Endothelial cell of umbilical vein (primary cell): ENCODE data around the gene TMEM108. TPM values are rescaled to one million over a fixed set of nuclear protein-coding genes. Genes with fewer than 3 reads are reported as not detected.

Source experiments
- BruUV-seq: library from RNA; stranded (reverse); fragments of 400-500 nt; replicated peaks from 2 replicates; lab custom pipeline; 2021; lab: Mats Ljungman, UMichigan
- CTCF ChIA-PET: fragments of 300-600, 350-600 bp; sonication (Branson Sonifier 250); formaldehyde crosslinking; loops from one replicate; lab custom pipeline; 2021; ENCODE audit warnings: antibody characterized with exemption, inconsistent platforms; lab: Charles Lee
- POLR2A ChIA-PET: fragments of 300-600, 350-600 bp; sonication (Branson Sonifier 250); formaldehyde crosslinking; loops from one replicate; lab custom pipeline; 2021; ENCODE audit warnings: antibody characterized with exemption, inconsistent platforms; lab: Charles Lee
- DNase-seq: peaks from one replicate; pipeline ENCODE4 v3.0.0-alpha.2; 2011; ENCODE audit warnings: low read depth, low spot score
- FAIRE-seq: peaks from 2 replicates; lab custom pipeline; 2011; peaks lifted over from hg19 to GRCh38; lab: Jason Lieb, UNC
- H2AFZ ChIP-seq: 2 replicates; pipeline ENCODE4 v1.6.0; 2012; ENCODE audit warnings: low read depth, low read length, control low read depth, inconsistent platforms
- H3K27ac ChIP-seq: 2 replicates; pipeline ENCODE4 v1.5.1; 2011; ENCODE audit warnings: low read depth, mild to moderate bottlenecking, control low read depth, low read length, moderate library complexity; ENCODE audit not compliant: insufficient read depth
- H3K27me3 ChIP-seq, 2 experiments: 2 replicates each; pipeline versions ENCODE4 v1.6.0 to v1.6.1; 2011; ENCODE audit warnings: low read length in 2 of 2, mixed read lengths in 1 of 2; ENCODE audit not compliant: control insufficient read depth in 2 of 2, insufficient read depth in 2 of 2
- H3K36me3 ChIP-seq, 2 experiments: 2 replicates in 1 of 2; 3 replicates in 1 of 2; pipeline ENCODE4 v1.5.1; 2011; ENCODE audit warnings: low read length in 2 of 2, mild to moderate bottlenecking in 1 of 2, moderate library complexity in 1 of 2; ENCODE audit not compliant: control insufficient read depth in 2 of 2, insufficient read depth in 2 of 2; ENCODE audit errors: extremely low read depth in 1 of 2
- H3K4me1 ChIP-seq: 3 replicates; pipeline ENCODE4 v1.5.1; 2011; ENCODE audit warnings: mild to moderate bottlenecking, low read length; ENCODE audit not compliant: control insufficient read depth, insufficient read depth; ENCODE audit errors: extremely low read depth
- H3K4me2 ChIP-seq: 2 replicates; pipeline ENCODE4 v1.6.1; 2011; ENCODE audit warnings: low read length, control low read depth, mixed read lengths; ENCODE audit not compliant: insufficient read depth
- H3K4me3 ChIP-seq, 3 experiments: fragments of 200-600 bp in 1 of 3; sonication (generic), shearing (Covaris generic) in 1 of 3; replicated peaks in 1 of 3; 2 replicates each; pipeline ENCODE4 v1.5.1; 2011 to 2016; ENCODE audit warnings: control low read depth in 3 of 3, low read length in 3 of 3, mild to moderate bottlenecking in 2 of 3, inconsistent platforms in 1 of 3, low read depth in 1 of 3, moderate library complexity in 1 of 3; ENCODE audit not compliant: insufficient read depth in 1 of 3
- H3K79me2 ChIP-seq: 2 replicates; pipeline ENCODE4 v1.6.0; 2012; ENCODE audit warnings: low read length, inconsistent platforms; ENCODE audit not compliant: control insufficient read depth, insufficient read depth
- H3K9ac ChIP-seq: replicated peaks from 2 replicates; pipeline ENCODE3; 2011; ENCODE audit warnings: low read length, control low read depth; ENCODE audit not compliant: insufficient read depth; ENCODE audit errors: extremely low read depth
- H3K9me1 ChIP-seq: replicated peaks from 3 replicates; pipeline ENCODE4 v1.6.0; 2011; ENCODE audit warnings: mild to moderate bottlenecking, low read length; ENCODE audit not compliant: control insufficient read depth, insufficient read depth; ENCODE audit errors: extremely low read depth
- H3K9me3 ChIP-seq: replicated peaks from 2 replicates; pipeline ENCODE4 v1.5.1; 2012; ENCODE audit warnings: low read length, inconsistent platforms; ENCODE audit not compliant: control insufficient read depth, insufficient read depth
- H4K20me1 ChIP-seq: replicated peaks from 2 replicates; pipeline ENCODE3; 2011; ENCODE audit warnings: mild to moderate bottlenecking, low read length; ENCODE audit not compliant: control insufficient read depth, insufficient read depth; ENCODE audit errors: extremely low read depth
- CTCF ChIP-seq, 2 donors: IDR thresholded peaks; 1 replicate in 1 of 2; 2 replicates in 1 of 2; pipeline ENCODE4 v1.5.1; 2011; ENCODE audit warnings: low read length in 2 of 2, mild to moderate bottlenecking in 2 of 2, moderate library complexity in 2 of 2, control low read depth in 1 of 2, inconsistent platforms in 1 of 2, low read depth in 1 of 2; ENCODE audit not compliant: insufficient read depth in 1 of 2; ENCODE audit errors: extremely low read depth in 1 of 2
- EZH2 ChIP-seq: IDR thresholded peaks from 2 replicates; pipeline ENCODE4 v1.6.1; 2012; ENCODE audit warnings: borderline replicate concordance, low read depth, mild to moderate bottlenecking, moderate library complexity, low read length, inconsistent platforms; ENCODE audit not compliant: severe bottlenecking
- FOS ChIP-seq: IDR thresholded peaks from 2 replicates; pipeline ENCODE4 v1.6.1; 2011; ENCODE audit warnings: mild to moderate bottlenecking, low read length, moderate library complexity, borderline replicate concordance; ENCODE audit not compliant: insufficient read depth
- GATA2 ChIP-seq: IDR thresholded peaks from 2 replicates; pipeline ENCODE4 v1.7.0; 2011; ENCODE audit warnings: low read depth, mild to moderate bottlenecking, moderate library complexity, mixed read lengths, low read length; ENCODE audit not compliant: insufficient read length, insufficient read depth
- JUN ChIP-seq: IDR thresholded peaks from 2 replicates; pipeline ENCODE4 v1.6.1; 2011; ENCODE audit warnings: borderline replicate concordance, low read depth; ENCODE audit not compliant: insufficient read length, insufficient read depth
- MAX ChIP-seq: IDR thresholded peaks from 2 replicates; pipeline ENCODE4 v1.6.1; 2011; ENCODE audit not compliant: insufficient read depth, insufficient read length
- MYC ChIP-seq: IDR thresholded peaks from one replicate; pipeline ENCODE4 v1.6.1; 2011; ENCODE audit warnings: mild to moderate bottlenecking, low read depth, low read length
- POLR2A ChIP-seq: IDR thresholded peaks from 2 replicates; pipeline ENCODE4 v1.6.1; 2012; ENCODE audit warnings: low read depth, mild to moderate bottlenecking, control low read depth, low read length
- POLR2AphosphoS5 ChIP-seq: IDR thresholded peaks from 2 replicates; pipeline ENCODE4 v1.6.1; 2012; ENCODE audit warnings: low read depth, mild to moderate bottlenecking, control low read depth, low read length, moderate library complexity; ENCODE audit not compliant: insufficient read depth
- dilution Hi-C: fragments of 300-500 bp; cut with MboI; formaldehyde crosslinking; loops from one replicate; pipeline ENCODE4 v1.15.0; 2019; ENCODE audit warnings: low sequenced_read_pairs; ENCODE audit not compliant: extremely low pct_ligation_motif_present
- intact Hi-C: fragments of 100-400 bp; cut with micrococcal nuclease; formaldehyde crosslinking; loops from one replicate; pipeline ENCODE4 v1.10.0; 2022
- polyA plus RNA-seq, 4 experiments: library from polyadenylated mRNA; depleted of rRNA in 3 of 4; stranded (reverse) in 3 of 4; unstranded in 1 of 4; fragments of >200 nt; gene quantifications; 2 replicates each; pipeline versions ENCODE4 v1.2.1 to v1.2.3, GENCODE V29; 2011 to 2012; ENCODE audit warnings: missing spikeins in 1 of 4
- total RNA-seq: library from RNA; stranded (reverse); gene quantifications from 2 replicates; pipeline ENCODE4 v1.2.3, GENCODE V29; 2021

Gene TMEM108
- total and polyA plus RNA-seq, 2 donors (not counting 3 experiments of a cell fraction or from before 2014, with no cell fraction given), result 0.40 to 1.1 TPM

GRCh38 chr3:133041524-133041829 lies 3.3 kb downstream of the TMEM108 start:
- no peak overlapping the region for H2AFZ ChIP-seq
- intact Hi-C loops, result loop anchor here (1.0 to 5.0 kb wide), 7 partner anchors 261 to 537 kb away; no protein-coding TSS in a partner anchor
- BruUV-seq, result no TSS peak
- H3K27me3 ChIP-seq, result peaks cover 23 to 32% of the 10 kb centered on the region in 2 experiments
- H3K4me1 ChIP-seq, result peaks cover 7% of the 10 kb centered on the region
- TF ChIP-seq POLR2A (no peak), MAX (no peak), POLR2AphosphoS5 (no peak), GATA2 (no peak), MYC (no peak), EZH2 (no peak), JUN (no peak), CTCF (IDR thresholded peaks at IDR 0.05; ENCODE audit: extremely low read depth in 1 of 2, insufficient read depth in 1 of 2, low read depth in 1 of 2, low read length in 2 of 2) (no peak), FOS (no peak)
- H3K27ac ChIP-seq, result no peak overlapping the region
- dilution Hi-C loops, result no loop called here
- FAIRE-seq (no peak), DNase-seq (no peak)
- ChIA-PET CTCF (interaction anchor here (0.6 to 7.0 kb wide), 55 partner anchors 9 to 537 kb away, joined by 3 to 528 read pairs (median 4); partner anchors contain the start of gene ACAD11), POLR2A (no interaction called here)
- H3K9me3 ChIP-seq, result no peaks in the 10 kb centered on the region
- no peak overlapping the region for H3K9ac ChIP-seq
- H3K79me2 ChIP-seq, result no peaks in the 10 kb centered on the region
- H4K20me1 ChIP-seq, result no peaks in the 10 kb centered on the region
- H3K4me2 ChIP-seq, result no peak overlapping the region
- no peaks in the 10 kb centered on the region for H3K9me1 ChIP-seq
- no peak overlapping the region for H3K4me3 ChIP-seq
- no peaks in the 10 kb centered on the region for H3K36me3 ChIP-seq
